NCI-H2107 treated with DMSO at 0.1 percent for 48 hours (cell line): ENCODE measurements around the gene CA5A.

ENCODE experiments used
- DNase-seq: peaks from one replicate; lab custom pipeline; 2025; ENCODE audit not compliant: unreplicated experiment; lab: John Stamatoyannopoulos, UW

The CA5A gene

DNA sequence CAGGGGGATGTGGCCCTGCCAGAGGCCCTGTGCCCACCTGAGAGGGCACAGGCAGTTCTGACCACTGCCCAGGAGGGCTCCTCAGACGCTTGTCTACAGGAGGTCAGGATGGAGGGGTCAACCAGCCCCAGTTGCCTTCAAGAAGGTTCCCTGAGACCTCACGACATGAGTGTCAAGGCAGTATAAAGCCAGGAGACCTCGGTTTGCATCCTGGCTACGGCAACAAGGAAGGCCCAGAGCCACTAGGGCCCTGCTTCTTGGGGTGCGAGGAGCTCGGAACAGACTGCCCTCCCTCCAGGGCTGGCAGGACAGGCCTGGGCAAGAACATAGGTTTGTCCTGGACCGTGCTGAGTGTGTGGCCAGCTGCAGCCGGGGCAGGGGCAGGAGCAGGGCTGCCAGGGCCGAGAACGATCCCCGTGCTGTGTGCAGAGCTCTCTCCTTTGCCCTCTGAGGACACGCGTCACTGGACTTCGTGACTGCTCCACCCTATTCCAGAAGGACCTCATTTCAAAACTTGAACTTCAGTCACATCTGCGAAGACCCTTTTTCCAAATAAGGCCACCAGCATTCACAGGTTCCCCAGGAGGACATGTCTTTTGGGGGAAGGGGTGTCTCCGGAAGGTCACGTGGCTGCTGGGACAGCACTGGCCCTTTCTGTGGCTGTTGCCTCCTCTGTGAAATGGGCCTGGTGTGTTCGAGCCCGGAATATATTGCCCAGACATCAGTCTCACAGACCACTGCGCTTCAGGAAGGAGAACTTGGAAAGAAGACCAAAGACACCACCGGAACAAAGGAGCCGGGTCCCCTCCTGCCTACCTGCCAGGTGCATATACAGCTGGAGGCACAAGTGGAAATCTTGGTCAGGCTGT, 94.8 kb downstream of the CA5A start:
- DNase-seq = no peak

DNA sequence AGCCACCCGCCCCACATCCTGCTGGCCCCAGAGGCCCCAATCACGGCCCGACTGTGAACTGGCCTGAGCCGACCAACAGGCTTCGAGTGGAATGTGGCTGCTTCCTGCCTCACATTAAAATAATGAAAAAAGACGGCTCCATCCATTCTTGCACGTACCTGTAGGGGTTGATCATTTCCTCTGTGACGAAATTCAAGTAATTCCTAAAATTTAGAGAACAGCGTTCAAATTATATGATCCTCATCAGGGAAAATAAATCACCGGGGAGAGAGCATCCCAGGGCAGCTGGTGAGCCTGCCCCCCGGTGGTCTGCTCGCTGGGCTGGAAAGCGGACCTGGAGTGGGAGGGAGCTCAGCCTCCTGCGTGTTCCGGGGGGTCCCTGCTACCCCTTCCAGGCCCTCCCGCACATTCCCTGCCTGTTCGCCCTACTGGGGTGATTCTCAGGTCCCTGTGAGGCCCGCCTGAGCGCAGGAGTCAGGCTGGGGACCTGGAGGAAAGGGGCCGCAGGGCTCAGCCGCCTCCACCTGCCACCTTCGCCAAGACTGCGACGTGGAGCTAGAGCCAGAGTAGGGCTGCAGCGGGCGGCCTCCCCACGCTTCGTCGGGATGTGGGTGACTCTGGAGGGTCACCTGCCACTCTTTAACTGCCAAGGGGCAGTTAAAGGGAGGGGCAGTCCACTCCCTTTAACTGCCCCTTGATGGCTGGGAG, 95.9 kb downstream of the CA5A start:
- no peak for DNase-seq

DNA sequence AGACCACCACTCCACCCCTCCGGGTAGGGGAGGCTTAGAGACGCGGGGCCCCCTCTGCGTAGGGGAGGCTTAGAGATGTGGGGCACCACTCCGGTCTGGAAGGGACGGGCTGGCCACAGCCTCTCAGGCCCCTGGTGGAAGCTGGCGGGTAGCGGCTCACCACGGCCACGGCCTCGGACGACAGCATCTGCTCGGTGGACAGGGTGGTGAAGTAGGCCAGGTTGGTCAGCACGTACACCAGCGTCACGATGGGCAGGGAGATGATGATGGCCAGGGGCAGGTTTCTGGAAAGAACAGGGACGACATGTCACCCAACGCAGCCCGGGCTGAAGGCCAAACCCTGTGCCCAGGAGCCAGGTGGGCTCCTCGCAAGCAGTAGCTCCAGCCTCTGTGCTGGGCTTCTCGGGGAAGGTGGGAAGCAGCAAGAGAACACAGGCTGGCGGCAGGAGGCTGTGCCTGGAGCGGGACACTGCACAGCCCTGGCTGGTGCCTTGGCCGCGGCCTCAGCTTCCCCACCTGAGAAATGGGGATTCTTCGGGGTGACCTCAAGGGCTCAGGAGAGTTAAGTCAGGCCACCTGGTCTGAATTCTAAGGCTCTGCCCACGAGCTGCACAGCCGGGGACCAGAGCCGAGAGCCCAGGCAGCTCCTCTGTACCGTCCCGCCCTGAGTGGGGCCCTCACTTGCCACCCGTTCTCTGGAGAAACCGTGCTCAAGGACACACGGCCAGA, 96.6 kb downstream of the CA5A start:
- DNase-seq = no peak

DNA sequence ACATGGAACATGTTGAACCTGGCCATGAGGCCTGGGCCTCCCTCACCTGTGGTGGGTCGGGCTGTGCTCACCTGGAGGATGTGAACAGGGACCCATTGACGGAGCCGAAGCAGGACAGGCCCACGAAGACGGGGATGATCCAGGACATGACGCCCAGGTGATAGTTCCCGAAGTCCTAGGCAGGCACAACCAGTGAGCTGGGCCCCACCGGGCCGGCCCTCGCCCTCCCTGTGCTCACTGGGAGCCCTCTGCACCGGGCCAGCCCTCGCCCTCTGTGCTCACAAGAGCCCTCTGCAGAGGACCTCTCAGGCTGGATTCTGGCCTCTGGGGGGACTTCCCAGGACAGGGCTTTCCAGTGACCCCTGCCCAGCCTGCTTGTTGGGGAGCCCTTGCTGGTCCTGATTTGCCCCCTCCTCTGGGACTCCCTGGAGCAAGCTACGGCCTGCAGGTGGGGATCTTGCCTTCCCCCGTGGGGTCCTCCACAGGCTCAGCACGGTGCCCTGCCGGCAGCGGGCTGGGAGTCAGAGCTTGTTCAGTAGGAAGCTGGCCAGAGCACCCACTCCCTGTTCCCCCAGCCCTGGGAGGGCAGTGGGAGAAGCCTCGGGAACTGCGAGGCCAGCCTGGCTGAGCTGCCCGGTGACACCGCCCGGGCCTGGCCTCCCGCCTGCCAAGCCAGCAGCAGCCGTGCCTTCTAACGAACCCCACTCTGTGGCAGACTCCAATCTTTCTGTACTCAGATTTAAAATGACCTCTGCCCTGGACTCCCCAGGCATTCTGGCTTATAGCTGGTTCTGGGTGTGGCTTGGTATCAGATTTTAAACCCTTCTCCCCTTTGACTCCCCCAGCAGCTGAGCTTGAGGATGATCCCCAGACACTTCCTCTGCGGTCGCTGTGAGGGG, 97.4 kb downstream of the CA5A start:
- no peak for DNase-seq
